ENCODE data around the gene CELA2B.
A peak's percentile ranks its signal among the peaks of the same experiment; 100 is the strongest.

Gene CELA2B

GRCh38 chr1:15526490-15527339 lies 50.8 kb downstream of the CELA2B start, which contains the start of gene DNAJC16:
Gene DNAJC16 (plus strand): TSS chr1:15526848. CDS start chr1:15529106, 2,258 bp downstream.
- peak; percentile 98 for DNase-seq

- no peak for DNase-seq
Measured at GRCh38 chr1:15531003-15531402, 55.1 kb downstream of the CELA2B start.

GRCh38 chr1:15531682-15532081 lies 55.8 kb downstream of the CELA2B start:
- DNase-seq = no peak

- DNase-seq = no peak
Measured at GRCh38 chr1:15538771-15539170, 62.9 kb downstream of the CELA2B start.

- DNase-seq = no peak
Measured at GRCh38 chr1:15540186-15540585, 64.3 kb downstream of the CELA2B start.

Data from NCI-H1417 treated with DMSO at 0.1 percent for 48 hours (cell line).